GM19023 (cell line): ENCODE results near the gene GPR157.
"Not testable (repeated sequence)": the region's sequence is repeated elsewhere in the genome, so short reads cannot be mapped to it uniquely, and the experiment has no call there.

ENCODE experiments used
- ATAC-seq: cut with Tn5 transposase; IDR thresholded peaks from one replicate; pipeline ENCODE4 v1.9.1; 2021; ENCODE audit warnings: mild to moderate bottlenecking, moderate library complexity; ENCODE audit not compliant: unreplicated experiment

The GPR157 gene

DNA sequence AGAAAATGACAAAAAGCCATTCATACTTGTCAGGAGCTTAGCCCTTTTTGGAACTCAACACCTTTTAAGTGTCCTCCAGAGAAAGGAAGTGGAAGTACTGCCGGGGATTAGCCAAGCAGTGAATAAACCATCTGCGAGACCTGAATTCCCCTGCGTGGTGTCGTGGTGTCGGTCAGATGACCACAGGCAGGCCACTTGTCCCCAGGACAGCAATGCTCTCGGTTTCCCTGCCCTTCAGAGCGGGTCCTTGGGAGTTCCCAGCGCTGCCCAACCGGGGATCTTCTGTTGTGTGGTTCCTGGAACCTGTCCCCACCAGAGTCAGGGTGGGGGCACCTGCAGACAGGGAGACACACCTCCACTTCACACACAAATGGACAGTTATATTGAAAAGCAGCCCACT is 9.2 kb downstream of the GPR157 start:
- no peak for ATAC-seq

- ATAC-seq, result no peak
These were observed 10.7 kb downstream of the GPR157 start for GRCh38 chr1:9118186-9118585.

DNA sequence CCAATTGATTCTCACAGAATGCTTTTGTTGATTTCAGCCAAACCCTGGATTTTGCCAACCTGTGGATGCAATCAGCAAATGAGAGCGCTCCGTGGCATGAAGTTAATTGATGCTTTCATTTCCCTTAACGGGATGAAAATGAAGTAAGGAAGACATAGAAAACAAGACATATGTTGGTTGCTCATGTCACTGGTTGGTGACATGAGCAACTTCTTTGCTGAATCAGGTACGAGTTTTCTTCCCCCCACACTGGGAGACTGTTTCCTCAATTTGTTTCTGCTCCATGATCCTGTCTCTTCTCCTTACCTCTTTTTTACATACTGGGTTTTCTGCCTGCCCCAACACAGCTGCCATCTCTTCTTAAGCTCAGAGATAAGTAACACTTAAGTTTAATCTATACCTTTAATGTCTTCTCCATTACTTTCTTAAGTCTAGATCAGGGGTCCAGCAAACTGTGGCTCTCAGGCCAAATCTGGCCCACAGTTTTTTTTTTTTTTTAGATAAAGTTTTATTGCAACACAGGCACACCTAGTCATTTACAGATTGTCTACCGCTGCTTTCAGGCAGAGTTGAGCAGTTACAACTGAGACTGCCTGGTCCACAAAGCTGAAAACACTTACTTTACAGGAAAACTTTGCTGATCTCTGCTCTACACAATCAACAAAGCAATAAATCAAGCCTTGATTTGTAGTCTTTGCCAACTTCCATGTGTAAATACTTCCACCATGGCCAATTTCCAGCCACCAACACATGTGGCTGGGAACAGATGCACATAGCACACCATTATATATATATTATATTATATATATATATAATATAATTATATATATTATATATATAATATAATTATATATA is 13.3 kb downstream of the GPR157 start:
- ATAC-seq, result no peak

DNA sequence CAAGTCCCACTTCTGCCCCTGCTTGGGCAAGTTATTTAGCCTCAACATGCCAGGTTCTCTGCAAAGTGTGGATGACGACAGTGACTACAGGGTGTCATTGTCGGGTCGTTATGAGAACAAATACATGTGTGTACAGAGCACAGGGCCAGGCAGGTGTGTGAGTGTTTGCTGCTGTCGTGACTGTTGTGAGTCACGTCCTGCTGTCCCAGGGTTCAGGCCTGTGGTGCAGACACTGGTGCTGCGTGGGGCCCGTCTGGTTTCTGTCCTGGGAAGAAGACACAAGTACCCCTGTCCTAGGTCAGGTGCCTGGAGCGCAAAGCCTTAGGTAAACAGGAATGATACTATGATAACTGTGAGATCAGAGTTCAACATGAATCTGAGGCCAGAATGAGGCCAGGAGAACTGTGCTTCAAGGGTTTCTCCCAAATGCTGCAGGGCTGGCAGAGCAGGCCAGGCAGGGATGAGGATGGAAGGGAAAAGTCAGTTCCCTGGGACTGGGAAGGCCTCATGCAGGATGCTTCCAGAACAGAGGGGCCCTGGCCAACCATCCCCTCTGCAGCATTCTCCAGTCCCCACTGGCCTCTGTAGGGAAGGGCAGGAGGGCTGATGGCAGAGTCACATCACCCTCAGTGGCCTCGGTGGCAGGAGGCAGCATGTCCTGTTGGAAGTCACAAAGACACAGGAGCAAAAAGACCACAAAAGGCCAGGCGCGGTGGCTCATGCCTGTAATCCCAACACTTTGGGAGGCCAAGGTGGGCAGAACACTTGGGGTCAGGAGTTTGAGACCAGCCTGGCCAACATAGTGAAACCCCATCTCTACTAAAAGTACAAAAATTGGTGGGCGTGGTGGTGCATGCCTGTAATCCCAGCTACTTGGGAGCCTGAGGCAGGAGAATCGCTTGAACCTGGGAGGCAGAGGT is 15.7 kb downstream of the GPR157 start:
- no peak for ATAC-seq

- ATAC-seq, result no peak
These were observed 16.9 kb downstream of the GPR157 start for GRCh38 chr1:9111957-9112356.

- no peak for ATAC-seq
These were observed 17.6 kb downstream of the GPR157 start for GRCh38 chr1:9111357-9111691.

DNA sequence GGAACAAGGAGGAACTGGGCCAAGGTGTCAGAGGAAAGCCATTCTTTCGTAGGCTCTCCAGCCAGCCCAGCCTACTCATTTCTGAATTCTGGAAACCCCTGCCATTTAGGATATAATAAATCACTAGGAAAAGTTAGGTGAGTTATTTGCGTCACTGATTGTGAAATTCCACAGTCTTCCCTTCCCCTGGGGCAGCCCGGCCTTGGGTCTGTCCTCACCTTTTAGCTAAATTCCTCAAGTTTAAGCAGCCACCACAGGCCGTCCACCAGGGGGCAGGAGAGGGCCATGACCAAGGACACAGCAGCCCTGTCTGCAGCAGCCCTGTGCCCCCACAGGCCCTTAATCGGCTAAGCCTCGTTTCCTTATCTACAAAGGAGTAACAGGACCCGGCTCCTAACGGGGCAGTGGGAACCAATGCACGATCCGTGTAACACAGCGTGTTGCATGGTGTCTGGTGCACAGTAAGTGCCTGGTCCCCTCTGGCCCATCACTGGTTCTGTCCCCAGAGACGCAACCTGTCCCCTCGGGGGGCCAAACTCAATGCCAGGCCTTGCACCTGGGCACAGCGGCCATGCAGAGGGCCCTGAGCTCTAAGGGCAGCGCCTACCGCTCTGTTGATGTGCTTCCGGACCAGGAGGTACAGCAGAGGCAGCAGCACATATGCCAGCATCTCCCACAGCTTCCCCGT is 18.1 kb downstream of the GPR157 start:
- ATAC-seq, result no peak

- no peak for ATAC-seq
These were observed 20.7 kb downstream of the GPR157 start for GRCh38 chr1:9108056-9108665.

GRCh38 chr1:9107136-9107535 is 21.8 kb downstream of the GPR157 start:
- ATAC-seq, result no peak

- no peak for ATAC-seq
These were observed 22.6 kb downstream of the GPR157 start for GRCh38 chr1:9106286-9106685.

DNA sequence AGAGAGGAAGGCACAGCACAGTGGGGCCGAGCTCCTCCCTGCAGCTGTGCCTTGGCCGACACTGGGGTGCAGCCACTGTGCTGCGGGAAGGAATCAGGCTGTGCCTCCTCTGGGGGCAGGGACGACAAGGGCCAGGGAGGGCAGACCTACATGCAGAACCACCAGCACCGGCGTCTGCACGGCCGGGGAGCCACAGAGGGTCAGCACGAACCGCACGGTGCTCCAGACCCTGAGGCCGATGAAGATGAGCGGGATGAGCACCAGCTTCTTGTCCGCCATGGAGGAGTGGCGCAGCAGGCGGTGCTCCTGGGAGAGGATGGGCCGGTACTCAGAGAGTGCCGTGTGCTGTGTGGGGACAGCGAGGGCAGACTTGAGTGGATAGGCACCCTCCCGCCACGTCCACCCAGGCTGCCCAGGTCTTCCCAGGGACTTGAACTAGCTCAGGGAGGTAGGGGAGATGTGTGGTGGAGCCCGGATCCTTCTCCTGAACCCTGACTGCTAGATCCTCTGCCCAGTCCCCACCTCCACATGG is 23.5 kb downstream of the GPR157 start:
- ATAC-seq, result no peak

- ATAC-seq, result no peak
These were observed 27.3 kb downstream of the GPR157 start for GRCh38 chr1:9101510-9102146.

DNA sequence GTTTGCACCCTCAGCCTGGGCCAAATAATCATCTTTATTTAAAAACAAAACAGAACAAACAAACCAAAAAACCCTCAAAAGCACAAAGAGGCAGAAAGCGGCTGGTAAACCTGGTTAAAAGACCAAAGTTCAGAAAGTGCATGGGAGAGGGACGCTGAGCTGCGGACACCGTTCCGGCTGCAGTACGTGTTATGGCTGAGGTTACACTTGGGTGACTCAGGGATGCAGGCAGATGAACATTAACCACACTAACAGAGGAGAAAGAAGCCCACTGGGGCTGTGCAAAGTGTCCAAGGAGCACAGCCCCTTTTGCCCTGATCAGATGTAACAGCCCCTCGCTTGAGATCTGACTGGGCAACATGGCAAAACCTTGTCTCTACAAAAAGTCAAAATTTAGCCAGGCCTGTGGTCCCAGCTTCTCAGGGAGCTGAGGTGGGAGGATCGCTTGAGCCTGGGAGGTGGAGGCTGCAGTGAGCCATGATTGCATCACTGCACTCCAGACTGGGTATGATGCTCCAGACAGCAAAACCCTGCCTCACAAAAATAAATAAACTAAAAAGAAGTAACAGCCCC is 28.3 kb downstream of the GPR157 start:
- no peak for ATAC-seq

- ATAC-seq, result no peak
These were observed 29.3 kb downstream of the GPR157 start for GRCh38 chr1:9099555-9099954.

DNA sequence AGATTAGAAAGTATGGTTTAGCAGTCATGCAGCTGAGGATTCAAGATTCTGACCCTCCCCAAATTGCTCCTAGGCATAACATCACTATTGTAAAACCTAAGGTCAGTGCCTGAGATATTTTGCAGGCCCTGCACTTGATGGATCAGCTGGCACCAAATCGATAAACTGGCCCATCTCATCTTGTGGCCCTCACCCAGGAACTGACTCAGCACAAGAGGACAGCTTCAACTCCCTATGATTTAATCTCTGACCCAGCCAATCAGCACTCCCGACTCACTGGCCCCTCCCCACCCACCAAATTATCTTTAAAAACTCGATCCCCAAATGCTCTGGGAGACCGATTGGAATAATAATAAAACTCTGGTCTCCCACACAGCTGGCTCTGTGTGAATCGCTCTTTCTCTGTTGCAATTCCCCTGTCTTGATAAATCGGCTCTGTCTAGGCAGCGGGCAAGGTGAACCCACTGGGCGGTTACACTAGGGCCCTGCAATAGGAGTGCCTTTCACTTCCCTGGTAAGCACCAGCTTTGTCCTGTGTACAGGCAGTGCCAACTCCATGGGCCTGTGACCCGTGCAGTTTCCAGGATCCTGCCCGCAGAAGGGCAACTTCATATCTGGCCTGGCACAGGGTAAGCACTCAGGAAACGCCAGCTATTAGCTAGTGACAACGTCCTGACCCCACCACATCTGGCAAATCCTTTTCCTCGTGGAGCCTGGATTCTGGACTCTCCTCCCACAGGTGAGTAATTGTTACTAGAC is 30.8 kb downstream of the GPR157 start:
- ATAC-seq, result no peak

DNA sequence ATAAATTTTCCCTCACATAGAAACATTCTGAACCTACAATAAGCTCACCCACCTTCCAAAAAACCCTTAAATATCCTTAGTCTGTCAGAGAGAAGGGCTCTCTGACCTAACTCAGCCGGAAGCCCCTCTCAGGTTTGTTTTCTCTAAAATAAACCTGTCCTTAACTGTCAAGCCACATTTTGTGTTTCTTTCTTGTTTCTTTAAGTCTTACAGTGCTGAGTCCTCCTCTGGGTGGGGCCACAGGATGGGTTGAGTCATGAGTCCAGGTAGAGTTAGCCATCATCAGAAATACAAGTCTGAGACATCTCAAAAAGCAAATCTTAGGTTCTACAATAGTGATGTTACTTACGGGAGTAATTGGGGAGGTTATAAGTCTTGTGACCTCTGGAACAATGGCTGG is 33.1 kb downstream of the GPR157 start:
- ATAC-seq, result no peak

DNA sequence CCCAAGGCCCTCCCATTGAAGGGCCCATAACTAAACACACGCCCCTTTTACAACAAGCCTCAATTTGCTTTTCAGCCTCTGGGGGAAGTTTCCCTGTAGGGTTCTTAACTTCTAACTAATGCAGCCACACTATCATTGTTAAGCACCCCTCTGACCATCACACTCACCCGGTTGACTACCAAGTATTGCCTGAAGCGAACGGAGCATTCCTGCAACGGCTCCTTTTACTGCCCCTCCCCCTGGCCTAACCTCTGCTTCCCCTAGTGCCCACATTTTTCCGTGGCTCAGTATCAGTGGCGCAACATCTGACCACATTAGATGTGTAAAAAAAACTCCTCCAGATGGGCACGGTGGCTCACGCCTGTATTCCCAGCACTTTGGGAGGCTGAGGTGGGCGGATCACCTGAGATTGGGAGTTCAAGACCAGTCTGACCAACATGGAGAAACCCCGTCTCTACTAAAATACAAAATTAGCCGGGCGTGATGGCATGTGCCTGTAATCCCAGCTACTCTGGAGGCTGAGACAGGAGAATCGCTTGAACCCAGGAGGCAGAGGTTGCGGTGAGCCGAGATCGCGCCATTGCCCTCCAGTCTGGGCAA is 34.8 kb downstream of the GPR157 start:
- ATAC-seq, result not testable (repeated sequence)

DNA sequence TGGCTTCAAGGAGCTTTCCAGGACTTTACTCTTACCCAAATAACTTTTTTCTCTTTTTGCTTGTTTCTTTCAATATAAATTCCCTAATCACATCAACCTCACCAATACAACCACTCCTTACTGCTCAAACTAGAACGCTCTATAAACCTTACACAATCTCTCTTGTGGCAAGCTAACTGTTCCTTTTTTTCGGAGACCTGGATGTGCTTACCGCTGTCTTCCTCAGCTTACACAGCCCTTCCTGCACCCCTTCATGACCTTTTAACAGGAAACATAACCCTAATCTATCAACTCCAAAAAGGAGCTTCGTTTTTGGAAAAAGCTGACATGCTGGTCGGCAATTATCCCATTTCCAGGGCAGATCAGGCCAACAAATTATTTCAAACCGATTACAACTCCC is 35.3 kb downstream of the GPR157 start:
- no peak for ATAC-seq

DNA sequence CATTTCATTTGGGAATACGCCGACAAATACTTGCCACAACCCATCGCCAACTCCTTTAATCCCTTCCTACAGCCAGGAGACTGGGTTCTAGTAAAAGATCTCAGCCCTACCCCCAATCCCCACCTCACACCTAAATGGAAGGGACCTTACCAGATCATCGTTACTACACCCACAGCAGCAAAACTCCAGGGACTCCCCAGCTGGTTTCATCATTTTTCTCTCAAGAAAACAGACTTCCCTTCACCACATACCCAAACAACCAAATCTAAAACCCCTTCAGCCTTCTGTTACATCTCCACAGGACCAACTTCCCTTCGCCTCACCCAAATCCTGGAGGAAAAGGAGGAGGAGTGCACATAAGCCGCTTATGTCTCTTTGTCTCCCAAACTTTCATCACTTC is 35.8 kb downstream of the GPR157 start:
- no peak for ATAC-seq
